Esophagus squamous epithelium (tissue), 4 donors: ENCODE measurements around the gene OR2A1.
"Not testable (repeated sequence)": the region's sequence is repeated elsewhere in the genome, so short reads cannot be mapped to it uniquely, and the experiment has no call there.

Experiments used
- POLR2A ChIP-seq, 4 donors: fragments of 450-650 bp; IDR thresholded peaks; one replicate each; pipeline ENCODE4 v1.6.1; 2017; ENCODE audit warnings: antibody characterized with exemption in 4 of 4, mild to moderate bottlenecking in 4 of 4, moderate library complexity in 3 of 4
- TF ChIP-seq, protein P1 (sequence below), 6 experiments: fragments of 450-650 bp in 4 of 6; fragments of 200-600 bp in 2 of 6; sonication (generic) in 2 of 6; IDR thresholded peaks; one replicate each; pipeline ENCODE4 v1.5.1; 2016 to 2019; ENCODE audit warnings: antibody characterized with exemption in 6 of 6, mild to moderate bottlenecking in 4 of 6, moderate library complexity in 4 of 6

GRCh38 chr7:144275281-144275680 lies 36.9 kb upstream of the OR2A1 start:
- TF ChIP-seq, protein P1, sequence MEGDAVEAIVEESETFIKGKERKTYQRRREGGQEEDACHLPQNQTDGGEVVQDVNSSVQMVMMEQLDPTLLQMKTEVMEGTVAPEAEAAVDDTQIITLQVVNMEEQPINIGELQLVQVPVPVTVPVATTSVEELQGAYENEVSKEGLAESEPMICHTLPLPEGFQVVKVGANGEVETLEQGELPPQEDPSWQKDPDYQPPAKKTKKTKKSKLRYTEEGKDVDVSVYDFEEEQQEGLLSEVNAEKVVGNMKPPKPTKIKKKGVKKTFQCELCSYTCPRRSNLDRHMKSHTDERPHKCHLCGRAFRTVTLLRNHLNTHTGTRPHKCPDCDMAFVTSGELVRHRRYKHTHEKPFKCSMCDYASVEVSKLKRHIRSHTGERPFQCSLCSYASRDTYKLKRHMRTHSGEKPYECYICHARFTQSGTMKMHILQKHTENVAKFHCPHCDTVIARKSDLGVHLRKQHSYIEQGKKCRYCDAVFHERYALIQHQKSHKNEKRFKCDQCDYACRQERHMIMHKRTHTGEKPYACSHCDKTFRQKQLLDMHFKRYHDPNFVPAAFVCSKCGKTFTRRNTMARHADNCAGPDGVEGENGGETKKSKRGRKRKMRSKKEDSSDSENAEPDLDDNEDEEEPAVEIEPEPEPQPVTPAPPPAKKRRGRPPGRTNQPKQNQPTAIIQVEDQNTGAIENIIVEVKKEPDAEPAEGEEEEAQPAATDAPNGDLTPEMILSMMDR (IDR thresholded peaks at IDR 0.05), result not testable (repeated sequence)
- TF ChIP-seq POLR2A (IDR thresholded peaks at IDR 0.05), result not testable (repeated sequence)
